ENCODE measurements around the gene CELF6. TPM values are rescaled to one million over a fixed set of nuclear protein-coding genes. Genes with fewer than 3 reads are reported as not detected.

Gene CELF6
- total RNA-seq, 1 donor from 2014 or later = under 0.01 TPM

- TF ChIP-seq, protein P1, sequence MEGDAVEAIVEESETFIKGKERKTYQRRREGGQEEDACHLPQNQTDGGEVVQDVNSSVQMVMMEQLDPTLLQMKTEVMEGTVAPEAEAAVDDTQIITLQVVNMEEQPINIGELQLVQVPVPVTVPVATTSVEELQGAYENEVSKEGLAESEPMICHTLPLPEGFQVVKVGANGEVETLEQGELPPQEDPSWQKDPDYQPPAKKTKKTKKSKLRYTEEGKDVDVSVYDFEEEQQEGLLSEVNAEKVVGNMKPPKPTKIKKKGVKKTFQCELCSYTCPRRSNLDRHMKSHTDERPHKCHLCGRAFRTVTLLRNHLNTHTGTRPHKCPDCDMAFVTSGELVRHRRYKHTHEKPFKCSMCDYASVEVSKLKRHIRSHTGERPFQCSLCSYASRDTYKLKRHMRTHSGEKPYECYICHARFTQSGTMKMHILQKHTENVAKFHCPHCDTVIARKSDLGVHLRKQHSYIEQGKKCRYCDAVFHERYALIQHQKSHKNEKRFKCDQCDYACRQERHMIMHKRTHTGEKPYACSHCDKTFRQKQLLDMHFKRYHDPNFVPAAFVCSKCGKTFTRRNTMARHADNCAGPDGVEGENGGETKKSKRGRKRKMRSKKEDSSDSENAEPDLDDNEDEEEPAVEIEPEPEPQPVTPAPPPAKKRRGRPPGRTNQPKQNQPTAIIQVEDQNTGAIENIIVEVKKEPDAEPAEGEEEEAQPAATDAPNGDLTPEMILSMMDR (IDR thresholded peaks at IDR 0.05; ENCODE audit: insufficient read depth, low read length, severe bottlenecking) = no peak
- no peak for FAIRE-seq
- DNase-seq (ENCODE audit: low read depth) = no peak
- Histone ChIP-seq H3K4me3 (ENCODE audit: low read depth, low read length) (no peak overlapping the region), H3K27me3 (ENCODE audit: control insufficient read depth, insufficient read depth, low read length) (no peaks in the 10 kb centered on the region), H3K36me3 (ENCODE audit: control insufficient read depth, insufficient read depth, low read length) (no peaks in the 10 kb centered on the region)
Observed at GRCh38 chr15:72338617-72339321, 18.8 kb upstream of the CELF6 start.

GRCh38 chr15:72338148-72338547 is 18.2 kb upstream of the CELF6 start:
- H3K36me3 ChIP-seq (ENCODE audit: control insufficient read depth, insufficient read depth, low read length) = no peaks in the 10 kb centered on the region
- no peak for DNase-seq (ENCODE audit: low read depth)
- TF ChIP-seq, protein P1 (IDR thresholded peaks at IDR 0.05; ENCODE audit: insufficient read depth, low read length, severe bottlenecking) = no peak
- no peaks in the 10 kb centered on the region for H3K27me3 ChIP-seq (ENCODE audit: control insufficient read depth, insufficient read depth, low read length)
- no peak overlapping the region for H3K4me3 ChIP-seq (ENCODE audit: low read depth, low read length)
- no peak for FAIRE-seq

- DNase-seq (ENCODE audit: low read depth) (no peak), FAIRE-seq (no peak)
- Histone ChIP-seq H3K27me3 (ENCODE audit: control insufficient read depth, insufficient read depth, low read length) (no peaks in the 10 kb centered on the region), H3K36me3 (ENCODE audit: control insufficient read depth, insufficient read depth, low read length) (no peaks in the 10 kb centered on the region), H3K4me3 (ENCODE audit: low read depth, low read length) (no peak overlapping the region)
- TF ChIP-seq, protein P1 (IDR thresholded peaks at IDR 0.05; ENCODE audit: insufficient read depth, low read length, severe bottlenecking) = no peak
Observed at GRCh38 chr15:72334842-72335241, 14.9 kb upstream of the CELF6 start.

- no peak overlapping the region for H3K4me3 ChIP-seq (ENCODE audit: low read depth, low read length)
- no peaks in the 10 kb centered on the region for H3K27me3 ChIP-seq (ENCODE audit: control insufficient read depth, insufficient read depth, low read length)
- DNase-seq (ENCODE audit: low read depth) = no peak
- FAIRE-seq = no peak
- TF ChIP-seq, protein P1 (IDR thresholded peaks at IDR 0.05; ENCODE audit: insufficient read depth, low read length, severe bottlenecking) = no peak
- H3K36me3 ChIP-seq (ENCODE audit: control insufficient read depth, insufficient read depth, low read length) = no peaks in the 10 kb centered on the region
Observed at GRCh38 chr15:72331021-72331420, 11.1 kb upstream of the CELF6 start.

DNA sequence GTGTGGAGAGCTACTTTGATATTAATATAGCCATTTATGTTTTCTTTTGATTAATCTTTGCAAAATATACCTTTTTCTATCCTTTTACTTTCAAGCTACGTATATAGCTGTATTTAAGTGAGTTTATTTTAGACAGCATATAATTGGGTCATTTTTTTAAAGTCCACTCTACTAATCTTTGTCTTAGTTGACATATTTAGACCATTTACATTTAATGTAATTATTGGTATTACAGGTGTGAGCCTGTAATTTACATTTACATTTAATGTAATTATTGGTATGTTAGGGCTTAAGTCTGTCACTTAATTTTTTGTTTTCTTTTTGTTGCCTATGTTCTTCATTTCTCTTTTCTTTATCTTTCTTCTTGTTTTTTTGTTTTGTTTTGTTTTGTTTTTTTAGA is 3.8 kb upstream of the CELF6 start:
- Histone ChIP-seq H3K36me3 (ENCODE audit: control insufficient read depth, insufficient read depth, low read length) (no peaks in the 10 kb centered on the region), H3K4me3 (ENCODE audit: low read depth, low read length) (no peak overlapping the region), H3K27me3 (ENCODE audit: control insufficient read depth, insufficient read depth, low read length) (no peaks in the 10 kb centered on the region)
- no peak for DNase-seq (ENCODE audit: low read depth)
- FAIRE-seq = no peak
- TF ChIP-seq, protein P1 (IDR thresholded peaks at IDR 0.05; ENCODE audit: insufficient read depth, low read length, severe bottlenecking) = no peak
